GM21515 (cell line): Measurements from ENCODE around the gene CDKL4.
"Not testable (repeated sequence)": the region's sequence is repeated elsewhere in the genome, so short reads cannot be mapped to it uniquely, and the experiment has no call there.

Experiments used
- ATAC-seq: cut with Tn5 transposase; IDR thresholded peaks from one replicate; pipeline ENCODE4 v1.9.1; 2021; ENCODE audit not compliant: unreplicated experiment

Gene CDKL4

GRCh38 chr2:39179974-39180960, 63.5 kb downstream of the CDKL4 start:
- ATAC-seq = no peak

- no peak for ATAC-seq
Measured at GRCh38 chr2:39178756-39179155, 65.0 kb downstream of the CDKL4 start.

GRCh38 chr2:39176997-39177396, 66.8 kb downstream of the CDKL4 start:
- ATAC-seq = no peak

- no peak for ATAC-seq
Measured at GRCh38 chr2:39175026-39175812, 68.6 kb downstream of the CDKL4 start.

GRCh38 chr2:39174022-39174421, 69.7 kb downstream of the CDKL4 start:
- ATAC-seq = no peak

- not testable (repeated sequence) for ATAC-seq
Measured at GRCh38 chr2:39172047-39172706, 71.6 kb downstream of the CDKL4 start.

GRCh38 chr2:39171621-39172020, 72.1 kb downstream of the CDKL4 start:
- ATAC-seq = no peak

GRCh38 chr2:39164089-39164488, 79.7 kb downstream of the CDKL4 start:
- ATAC-seq = no peak

GRCh38 chr2:39160982-39161381, 82.8 kb downstream of the CDKL4 start:
- ATAC-seq = no peak

GRCh38 chr2:39159283-39159682, 84.5 kb downstream of the CDKL4 start:
- no peak for ATAC-seq

- no peak for ATAC-seq
Measured at GRCh38 chr2:39158351-39158750, 85.4 kb downstream of the CDKL4 start.

- ATAC-seq = no peak
Measured at GRCh38 chr2:39156846-39157245, 86.9 kb downstream of the CDKL4 start.

- ATAC-seq = no peak
Measured at GRCh38 chr2:39156107-39156506, 87.7 kb downstream of the CDKL4 start.

GRCh38 chr2:39155573-39155972, 88.2 kb downstream of the CDKL4 start:
- ATAC-seq = not testable (repeated sequence)

GRCh38 chr2:39154944-39155343, 88.8 kb downstream of the CDKL4 start:
- ATAC-seq = no peak

- no peak for ATAC-seq
Measured at GRCh38 chr2:39153312-39153711, 90.5 kb downstream of the CDKL4 start.

- no peak for ATAC-seq
Measured at GRCh38 chr2:39152504-39152903, 91.3 kb downstream of the CDKL4 start.

- ATAC-seq = no peak
Measured at GRCh38 chr2:39150890-39151497, 92.8 kb downstream of the CDKL4 start.

- no peak for ATAC-seq
Measured at GRCh38 chr2:39150102-39150562, 93.6 kb downstream of the CDKL4 start.

GRCh38 chr2:39146630-39147029, 97.1 kb downstream of the CDKL4 start:
- ATAC-seq = no peak

- no peak for ATAC-seq
Measured at GRCh38 chr2:39145906-39146421, 97.8 kb downstream of the CDKL4 start.
